NB4 (cell line): ENCODE data around the gene NOC2L.

ENCODE experiments used
- POLR2A ChIP-seq: IDR thresholded peaks from 2 replicates; pipeline ENCODE4 v1.6.1; 2011; ENCODE audit warnings: mild to moderate bottlenecking; ENCODE audit not compliant: insufficient read length; ENCODE audit errors: extremely low read depth
- TF ChIP-seq, protein P1 (sequence below): IDR thresholded peaks from one replicate; pipeline ENCODE4 v1.5.1; 2012; ENCODE audit warnings: low read depth, low read length

DNA sequence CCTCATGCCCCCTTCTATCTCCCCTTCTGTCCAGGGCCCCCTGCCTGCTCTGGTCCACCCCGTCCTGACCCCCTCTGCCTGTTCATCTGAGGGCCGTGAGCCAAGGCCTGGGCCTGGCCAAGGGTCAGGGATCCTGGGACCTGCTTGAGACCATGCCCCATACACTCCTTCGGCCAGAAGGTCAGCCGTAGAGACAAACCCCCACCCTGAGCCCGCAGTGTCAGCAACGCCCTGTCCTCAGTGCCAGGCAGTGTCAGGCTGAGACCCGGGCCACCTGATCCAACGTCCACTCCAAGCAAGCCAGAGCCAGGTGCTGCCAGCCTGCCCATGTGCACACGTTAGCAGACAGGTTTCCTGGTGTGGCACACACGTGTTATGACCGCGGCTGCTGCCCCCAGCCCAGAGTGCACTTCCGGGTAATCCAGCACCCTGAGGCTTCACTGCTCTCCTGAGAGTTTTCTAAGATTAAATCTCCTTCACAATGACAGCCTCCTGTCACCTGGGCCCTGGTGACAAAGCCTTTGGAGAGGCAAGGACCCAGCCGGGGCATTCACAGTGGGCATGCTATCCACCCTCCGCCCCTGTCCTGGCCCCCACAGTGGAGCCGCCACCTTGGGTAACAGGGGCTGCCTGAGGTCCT is 45.4 kb downstream of the NOC2L start:
- TF ChIP-seq, protein P1, sequence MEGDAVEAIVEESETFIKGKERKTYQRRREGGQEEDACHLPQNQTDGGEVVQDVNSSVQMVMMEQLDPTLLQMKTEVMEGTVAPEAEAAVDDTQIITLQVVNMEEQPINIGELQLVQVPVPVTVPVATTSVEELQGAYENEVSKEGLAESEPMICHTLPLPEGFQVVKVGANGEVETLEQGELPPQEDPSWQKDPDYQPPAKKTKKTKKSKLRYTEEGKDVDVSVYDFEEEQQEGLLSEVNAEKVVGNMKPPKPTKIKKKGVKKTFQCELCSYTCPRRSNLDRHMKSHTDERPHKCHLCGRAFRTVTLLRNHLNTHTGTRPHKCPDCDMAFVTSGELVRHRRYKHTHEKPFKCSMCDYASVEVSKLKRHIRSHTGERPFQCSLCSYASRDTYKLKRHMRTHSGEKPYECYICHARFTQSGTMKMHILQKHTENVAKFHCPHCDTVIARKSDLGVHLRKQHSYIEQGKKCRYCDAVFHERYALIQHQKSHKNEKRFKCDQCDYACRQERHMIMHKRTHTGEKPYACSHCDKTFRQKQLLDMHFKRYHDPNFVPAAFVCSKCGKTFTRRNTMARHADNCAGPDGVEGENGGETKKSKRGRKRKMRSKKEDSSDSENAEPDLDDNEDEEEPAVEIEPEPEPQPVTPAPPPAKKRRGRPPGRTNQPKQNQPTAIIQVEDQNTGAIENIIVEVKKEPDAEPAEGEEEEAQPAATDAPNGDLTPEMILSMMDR, result no peak
- TF ChIP-seq POLR2A, result no peak
